CD4-positive, alpha-beta memory T cell (primary cell): ENCODE measurements around the gene CBARP. TPM values are rescaled to one million over a fixed set of nuclear protein-coding genes. Genes with fewer than 3 reads are reported as not detected.

Experiments
- CTCF ChIA-PET: fragments of 350-600 bp; sonication (Branson Sonifier 250); formaldehyde crosslinking; loops from one replicate; lab custom pipeline; 2021; ENCODE audit warnings: inconsistent platforms; ENCODE audit not compliant: partially characterized antibody; lab: Charles Lee
- POLR2A ChIA-PET: fragments of 350-600 bp; sonication (Branson Sonifier 250); formaldehyde crosslinking; loops from one replicate; lab custom pipeline; 2021; ENCODE audit not compliant: partially characterized antibody; lab: Charles Lee
- DNase-seq, 5 donors: peaks; one replicate each; pipeline versions ENCODE4 v3.0.0 to v3.0.0-alpha.2; 2020 to 2022; ENCODE audit warnings: mixed read lengths in 1 of 5
- H3K27ac ChIP-seq: one replicate; pipeline ENCODE4 v1.7.0; 2013; ENCODE audit warnings: low read depth, low read length
- H3K27me3 ChIP-seq: 2 replicates; pipeline ENCODE4 v1.7.0; 2013; ENCODE audit warnings: mild to moderate bottlenecking, low read length, moderate library complexity; ENCODE audit not compliant: insufficient read depth
- H3K36me3 ChIP-seq: 2 replicates; pipeline ENCODE4 v1.7.0; 2013; ENCODE audit warnings: mild to moderate bottlenecking, low read length, moderate library complexity; ENCODE audit not compliant: insufficient read depth
- H3K4me1 ChIP-seq: 2 replicates; pipeline ENCODE4 v1.7.0; 2013; ENCODE audit warnings: mild to moderate bottlenecking, low read length, moderate library complexity; ENCODE audit not compliant: insufficient read depth
- H3K4me3 ChIP-seq, 2 donors: one replicate each; pipeline ENCODE4 v1.7.0; 2013; ENCODE audit warnings: low read length in 2 of 2, mild to moderate bottlenecking in 1 of 2
- H3K9me3 ChIP-seq, 2 donors: one replicate each; pipeline ENCODE4 v1.7.0; 2013; ENCODE audit warnings: low read length in 2 of 2, control low read depth in 1 of 2; ENCODE audit not compliant: control insufficient read depth in 1 of 2
- H3K27ac Mint-ChIP-seq, 7 donors: one replicate each; pipeline ENCODE4 v1.8.0; 2020 to 2021; ENCODE audit warnings: mixed read lengths in 7 of 7, mild to moderate bottlenecking in 6 of 7, inconsistent platforms in 3 of 7, moderate library complexity in 3 of 7
- H3K27me3 Mint-ChIP-seq, 2 donors: one replicate each; pipeline ENCODE4 v1.8.0; 2020 to 2021; ENCODE audit warnings: mixed read lengths in 2 of 2
- H3K36me3 Mint-ChIP-seq, 2 donors: one replicate each; pipeline ENCODE4 v1.8.0; 2020 to 2021; ENCODE audit warnings: mixed read lengths in 2 of 2, inconsistent platforms in 1 of 2, mild to moderate bottlenecking in 1 of 2
- H3K4me1 Mint-ChIP-seq, 4 donors: one replicate each; pipeline ENCODE4 v1.8.0; 2020 to 2021; ENCODE audit warnings: mixed read lengths in 4 of 4, mild to moderate bottlenecking in 1 of 4
- H3K4me3 Mint-ChIP-seq, 8 donors: one replicate each; pipeline ENCODE4 v1.8.0; 2020 to 2021; ENCODE audit warnings: mixed read lengths in 8 of 8, mild to moderate bottlenecking in 7 of 8, moderate library complexity in 6 of 8, inconsistent platforms in 3 of 8
- H3K9me3 Mint-ChIP-seq, 8 donors: one replicate each; pipeline ENCODE4 v1.8.0; 2020 to 2021; ENCODE audit warnings: mixed read lengths in 8 of 8, mild to moderate bottlenecking in 5 of 8, inconsistent platforms in 3 of 8, moderate library complexity in 1 of 8
- intact Hi-C: fragments of 100-400 bp; cut with micrococcal nuclease; formaldehyde crosslinking; loops from one replicate; pipeline ENCODE4 v1.15.1; 2023
- polyA plus RNA-seq, 2 donors: library from polyadenylated mRNA; unstranded; fragments of 300-500 nt; fragmentation: Illumina TruSeq; gene quantifications; one replicate each; pipeline ENCODE4 v1.2.3, GENCODE V29; 2021
- total RNA-seq, 2 experiments: library from RNA; stranded (reverse); gene quantifications; one replicate each; pipeline ENCODE4 v1.2.3, GENCODE V29; 2021

CBARP gene
- total and polyA plus RNA-seq, 4 experiments from 2014 or later, result not detected

DNA sequence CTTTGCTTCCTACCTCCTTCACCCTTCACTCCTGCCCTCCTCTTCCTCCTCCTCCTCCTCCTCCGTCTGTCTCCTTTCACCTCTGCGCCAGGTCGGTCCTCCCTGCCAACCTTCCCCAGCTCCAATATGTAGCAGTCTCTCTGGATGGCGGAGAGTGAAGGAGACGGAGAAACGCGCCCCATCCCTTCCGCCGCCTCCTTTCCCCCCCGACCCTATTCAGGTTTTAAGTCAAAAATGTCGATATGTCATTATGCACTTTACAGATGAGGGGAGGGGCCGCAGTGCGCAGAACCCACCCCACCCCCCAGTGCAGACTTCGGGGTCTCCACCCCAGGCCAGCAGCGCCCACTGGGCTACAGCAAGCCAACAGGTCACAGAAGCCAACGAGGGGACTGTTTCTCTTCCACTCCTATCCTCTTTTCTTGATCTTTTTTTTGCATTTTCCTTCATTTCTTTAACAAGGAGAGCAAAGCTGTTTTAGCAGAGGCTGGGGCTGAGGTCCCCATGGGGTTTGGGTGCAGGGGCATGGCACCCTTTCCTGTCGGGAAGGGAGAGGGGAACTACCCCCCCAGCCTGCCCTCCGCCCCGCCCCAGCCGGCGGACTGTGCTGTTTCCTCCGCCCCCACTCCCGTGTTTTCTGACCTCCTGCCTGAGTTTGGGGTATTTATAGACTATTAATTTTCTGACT lies 19.8 kb upstream of the CBARP start:
- Mint-ChIP-seq H3K4me3 (peak overlapping the region in 7 of 8 donors; percentile 21 to 93 (median 88)), H3K27me3 (peaks cover 0 to 3% of the 10 kb centered on the region in 2 donors), H3K36me3 (peaks cover 17 to 32% of the 10 kb centered on the region in 2 donors), H3K27ac (peak overlapping the region; percentile 77 to 99 (median 98)), H3K9me3 (peaks cover 0 to 5% (median 0%) of the 10 kb centered on the region in 8 donors), H3K4me1 (peaks cover 29 to 65% (median 49%) of the 10 kb centered on the region in 4 donors)
- POLR2A ChIA-PET, result interaction anchor here (7.0 to 10.8 kb wide), 2 partner anchors 9 to 16 kb away, joined by 74 to 397 read pairs; partner anchors contain the start of genes CIRBP and FAM174C
- Histone ChIP-seq H3K9me3 (no peaks in the 10 kb centered on the region), H3K27me3 (no peaks in the 10 kb centered on the region), H3K36me3 (peaks cover 29% of the 10 kb centered on the region), H3K27ac (peak overlapping the region; percentile 87), H3K4me1 (peaks cover 88% of the 10 kb centered on the region), H3K4me3 (no peak overlapping the region)
- intact Hi-C loops, result no loop called here
- DNase-seq, result no peak
- CTCF ChIA-PET, result interaction anchor here (2.5 to 3.2 kb wide), 2 partner anchors 9 to 13 kb away, joined by 8 to 11 read pairs; no protein-coding TSS in a partner anchor

DNA sequence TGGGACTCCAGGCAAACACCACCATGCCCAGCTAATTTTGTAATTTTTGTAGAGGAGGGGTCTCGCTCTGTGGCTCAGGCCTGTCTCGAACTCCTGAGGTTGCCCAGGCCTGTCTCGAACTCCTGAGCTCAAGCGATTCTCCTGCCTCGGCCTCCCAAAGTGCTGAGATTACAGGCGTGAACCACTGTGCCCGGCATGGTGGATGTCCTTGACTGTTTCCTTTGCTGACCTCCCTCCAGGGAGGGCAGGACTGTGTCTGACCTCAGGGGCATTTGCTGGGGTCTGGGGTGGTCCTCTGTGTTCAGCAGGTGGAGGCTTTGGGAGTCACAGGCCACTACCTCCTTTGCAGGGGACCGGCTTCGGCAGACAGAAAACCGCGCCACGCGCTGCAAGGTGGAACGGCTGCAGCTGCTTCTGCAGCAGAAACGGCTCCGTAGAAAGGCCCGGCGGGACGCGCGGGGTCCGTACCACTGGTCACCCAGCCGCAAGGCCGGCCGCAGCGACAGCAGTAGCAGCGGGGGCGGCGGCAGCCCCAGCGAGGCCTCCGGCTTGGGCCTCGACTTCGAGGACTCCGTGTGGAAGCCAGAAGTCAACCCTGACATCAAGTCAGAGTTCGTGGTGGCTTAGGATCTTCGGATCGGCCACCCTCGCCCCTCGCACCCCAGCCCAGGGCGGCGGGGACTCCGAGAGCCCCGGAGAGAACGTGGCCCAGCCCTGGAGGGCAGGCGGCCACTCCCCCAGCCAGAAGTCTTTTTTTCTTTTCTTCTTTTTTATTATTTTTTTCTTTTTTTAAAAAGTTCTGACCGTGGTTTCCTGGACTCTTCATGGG lies 19.1 kb upstream of the CBARP start:
- peaks cover 80% of the 10 kb centered on the region for H3K4me1 ChIP-seq
- H3K27me3 ChIP-seq, result no peaks in the 10 kb centered on the region
- peaks cover 28 to 66% (median 45%) of the 10 kb centered on the region in 4 donors for H3K4me1 Mint-ChIP-seq
- peaks cover 0 to 2% of the 10 kb centered on the region in 2 donors for H3K27me3 Mint-ChIP-seq
- intact Hi-C loops, result no loop called here
- peak overlapping the region in 6 of 7 donors; percentile 46 to 99 (median 92) for H3K27ac Mint-ChIP-seq
- ChIA-PET CTCF (interaction anchor here (2.5 to 3.2 kb wide), 2 partner anchors 9 to 12 kb away, joined by 8 to 11 read pairs; no protein-coding TSS in a partner anchor), POLR2A (interaction anchor here (0.7 to 10.8 kb wide), 4 partner anchors 10 to 169 kb away, joined by 3 to 397 read pairs (median 40); partner anchors contain the start of genes CIRBP and FAM174C)
- no peak overlapping the region for H3K27ac ChIP-seq
- H3K4me3 ChIP-seq, result no peak overlapping the region
- peaks cover 29% of the 10 kb centered on the region for H3K36me3 ChIP-seq
- peaks cover 17 to 34% of the 10 kb centered on the region in 2 donors for H3K36me3 Mint-ChIP-seq
- H3K4me3 Mint-ChIP-seq, result peak overlapping the region in 6 of 8 donors; percentile 21 to 93 (median 46)
- no peaks in the 10 kb centered on the region for H3K9me3 ChIP-seq
- H3K9me3 Mint-ChIP-seq, result peaks cover 0 to 5% (median 0%) of the 10 kb centered on the region in 8 donors
- DNase-seq, result no peak

DNA sequence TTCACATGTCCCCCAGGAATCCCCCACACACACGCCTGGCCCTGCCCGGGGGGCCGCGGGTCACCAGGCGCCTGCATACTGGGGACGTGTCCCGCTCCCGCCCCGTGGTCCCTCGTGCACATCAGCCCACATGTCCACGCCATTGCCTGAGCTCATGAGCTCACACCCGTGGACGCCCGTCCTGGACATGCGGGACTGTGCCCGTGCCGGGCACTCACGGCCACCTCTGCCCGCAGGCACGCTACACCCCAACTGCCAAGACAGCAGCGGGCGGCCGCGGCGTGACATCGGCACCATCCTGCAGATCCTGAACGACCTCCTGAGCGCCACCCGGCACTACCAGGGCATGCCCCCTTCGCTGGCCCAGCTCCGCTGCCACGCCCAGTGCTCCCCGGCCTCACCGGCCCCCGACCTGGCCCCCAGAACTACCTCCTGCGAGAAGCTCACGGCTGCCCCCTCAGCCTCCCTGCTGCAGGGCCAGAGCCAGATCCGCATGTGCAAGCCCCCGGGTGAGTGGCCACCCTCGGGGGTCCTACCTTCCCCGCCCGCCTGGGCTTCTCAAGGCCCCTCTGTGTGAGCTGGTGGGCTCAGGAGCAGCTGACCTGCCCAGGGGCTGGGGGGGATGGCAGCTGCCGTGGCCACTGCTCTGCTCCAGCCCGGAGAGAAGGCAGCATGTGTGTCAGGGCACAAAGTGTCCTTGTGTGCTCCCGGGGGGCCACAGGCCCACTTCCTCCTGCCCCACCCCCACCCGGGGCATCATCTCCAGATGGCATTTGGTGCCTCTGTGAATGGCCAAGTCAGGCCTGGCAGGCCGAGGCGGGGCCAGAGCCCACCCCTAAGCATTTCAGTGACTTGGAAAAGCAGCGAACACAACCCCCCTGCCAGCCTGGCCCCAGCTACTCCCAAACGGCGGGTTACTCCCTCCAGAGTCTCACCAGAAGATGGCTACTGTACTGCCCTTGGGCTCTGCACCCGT lies 17.7 kb upstream of the CBARP start:
- Histone ChIP-seq H3K27ac (peak overlapping the region; percentile 3), H3K4me1 (peaks cover 70% of the 10 kb centered on the region), H3K4me3 (no peak overlapping the region), H3K36me3 (peaks cover 29% of the 10 kb centered on the region), H3K27me3 (no peaks in the 10 kb centered on the region), H3K9me3 (no peaks in the 10 kb centered on the region)
- Mint-ChIP-seq H3K27me3 (no peaks in the 10 kb centered on the region), H3K27ac (peak overlapping the region in 5 of 7 donors; percentile 15 to 80 (median 52)), H3K36me3 (peaks cover 19 to 42% of the 10 kb centered on the region in 2 donors), H3K4me1 (peaks cover 22 to 60% (median 39%) of the 10 kb centered on the region in 4 donors), H3K4me3 (peak overlapping the region in 2 of 8 donors; percentile 44 to 61), H3K9me3 (peaks cover 0 to 9% (median 0%) of the 10 kb centered on the region in 8 donors)
- ChIA-PET POLR2A (interaction anchor here (0.8 to 10.8 kb wide), 5 partner anchors 11 to 160 kb away, joined by 3 to 397 read pairs (median 5); partner anchors contain the start of genes CIRBP, FAM174C and POLR2E), CTCF (interaction anchor here (1.9 to 3.2 kb wide), 3 partner anchors 11 kb away, joined by 7 to 11 read pairs (median 8); no protein-coding TSS in a partner anchor)
- intact Hi-C loops, result no loop called here
- no peak for DNase-seq

DNA sequence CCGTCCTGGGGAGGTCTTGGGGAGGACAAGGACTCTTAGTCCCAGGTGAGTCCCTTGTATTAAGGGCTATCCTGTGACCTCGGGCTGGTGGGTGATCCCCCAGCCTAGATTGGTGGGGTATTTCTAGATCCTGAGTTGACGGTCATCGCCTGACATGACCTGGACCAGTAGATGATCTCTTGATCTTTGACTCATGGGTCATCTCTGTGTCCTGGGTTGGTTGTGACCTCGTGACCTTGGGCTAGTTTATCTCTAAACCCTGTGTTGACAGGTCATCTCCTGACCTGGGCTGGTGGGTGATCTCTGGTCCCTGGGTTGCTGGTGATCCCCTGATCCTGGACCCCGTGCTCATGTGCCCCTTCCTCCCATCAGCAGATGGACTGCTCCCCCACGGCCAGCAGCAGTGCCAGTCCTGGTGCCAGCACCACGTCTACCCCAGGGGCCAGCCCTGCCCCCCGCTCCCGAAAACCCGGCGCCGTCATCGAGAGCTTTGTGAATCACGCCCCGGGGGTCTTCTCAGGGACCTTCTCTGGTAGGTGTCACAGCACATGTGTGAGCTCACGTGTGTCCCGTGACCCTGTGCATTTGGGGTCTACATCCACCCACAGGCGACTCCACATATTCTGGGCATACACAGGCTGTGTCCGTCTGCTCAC lies 16.9 kb upstream of the CBARP start:
- ChIA-PET POLR2A (interaction anchor here (0.8 to 10.8 kb wide), 4 partner anchors 12 to 159 kb away, joined by 3 to 397 read pairs (median 22); partner anchors contain the start of genes CIRBP, FAM174C and POLR2E), CTCF (interaction anchor here (1.9 to 3.2 kb wide), 2 partner anchors 10 to 12 kb away, joined by 7 to 11 read pairs; no protein-coding TSS in a partner anchor)
- Histone ChIP-seq H3K4me3 (no peak overlapping the region), H3K9me3 (no peaks in the 10 kb centered on the region), H3K27me3 (no peaks in the 10 kb centered on the region), H3K36me3 (peaks cover 29% of the 10 kb centered on the region), H3K27ac (peak overlapping the region; percentile 3), H3K4me1 (peaks cover 62% of the 10 kb centered on the region)
- peaks cover 22 to 39% of the 10 kb centered on the region in 2 donors for H3K36me3 Mint-ChIP-seq
- no peak for DNase-seq
- H3K27ac Mint-ChIP-seq, result peak overlapping the region; percentile 13 to 80 (median 52)
- H3K4me1 Mint-ChIP-seq, result peaks cover 18 to 56% (median 34%) of the 10 kb centered on the region in 4 donors
- no peaks in the 10 kb centered on the region for H3K27me3 Mint-ChIP-seq
- intact Hi-C loops, result loop anchor here (5.0 kb wide), 1 partner anchor 153 kb away; the partner anchor contains the start of gene DAZAP1
- H3K9me3 Mint-ChIP-seq, result peaks cover 0 to 10% (median 0%) of the 10 kb centered on the region in 8 donors
- H3K4me3 Mint-ChIP-seq, result peak overlapping the region; percentile 21 to 67 (median 40)

DNA sequence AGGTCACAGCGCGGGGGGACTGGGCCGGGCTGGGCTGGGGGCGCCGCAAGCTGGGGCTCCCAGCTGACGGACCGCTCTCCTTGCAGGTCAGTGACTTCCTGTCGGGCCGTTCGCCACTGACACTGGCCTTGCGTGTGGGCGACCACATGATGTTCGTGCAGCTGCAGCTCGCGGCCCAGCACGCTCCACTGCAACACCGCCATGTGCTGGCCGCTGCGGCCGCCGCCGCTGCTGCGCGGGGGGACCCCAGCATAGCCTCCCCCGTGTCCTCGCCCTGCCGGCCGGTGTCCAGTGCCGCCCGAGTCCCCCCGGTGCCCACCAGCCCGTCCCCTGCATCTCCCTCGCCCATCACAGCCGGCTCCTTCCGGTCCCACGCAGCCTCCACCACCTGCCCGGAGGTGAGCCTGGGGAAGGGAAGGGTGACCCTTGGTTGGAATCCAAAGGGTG lies 16.3 kb upstream of the CBARP start:
- H3K9me3 Mint-ChIP-seq, result peaks cover 0 to 11% (median 0%) of the 10 kb centered on the region in 8 donors
- H3K27ac Mint-ChIP-seq, result peak overlapping the region in 3 of 7 donors; percentile 59 to 80 (median 75)
- peaks cover 16 to 50% (median 30%) of the 10 kb centered on the region in 4 donors for H3K4me1 Mint-ChIP-seq
- peak overlapping the region in 3 of 8 donors; percentile 31 to 61 (median 51) for H3K4me3 Mint-ChIP-seq
- Histone ChIP-seq H3K27me3 (no peaks in the 10 kb centered on the region), H3K4me1 (peaks cover 57% of the 10 kb centered on the region), H3K4me3 (no peak overlapping the region), H3K27ac (peak overlapping the region; percentile 86), H3K9me3 (no peaks in the 10 kb centered on the region), H3K36me3 (peaks cover 29% of the 10 kb centered on the region)
- no peaks in the 10 kb centered on the region for H3K27me3 Mint-ChIP-seq
- ChIA-PET POLR2A (interaction anchor here (1.5 to 10.8 kb wide), 6 partner anchors 8 to 228 kb away, joined by 5 to 397 read pairs (median 18); partner anchors contain the start of genes ARHGAP45, CIRBP and CNN2), CTCF (interaction anchor here (1.6 to 3.2 kb wide), 4 partner anchors 10 to 12 kb away, joined by 7 to 11 read pairs (median 9); no protein-coding TSS in a partner anchor)
- no peak for DNase-seq
- peaks cover 23 to 38% of the 10 kb centered on the region in 2 donors for H3K36me3 Mint-ChIP-seq
- intact Hi-C loops, result loop anchor here (5.0 kb wide), 1 partner anchor 153 kb away; the partner anchor contains the start of gene DAZAP1
